ENCODE measurements around the gene VAV2.

The VAV2 gene

GRCh38 chr9:133774799-133775198, 217.3 kb downstream of the VAV2 start:
- TF ChIP-seq CTCF (IDR thresholded peaks at IDR 0.05; ENCODE audit: extremely low read depth, insufficient read depth, missing control alignments), result no peak
- in situ Hi-C loops (cut with MboI; ENCODE audit: low pct_unique_long_range_greater_than_20kb, low sequenced_read_pairs, unreplicated experiment), result no loop called here
- DNase-seq (ENCODE audit: low spot score), result no peak

GRCh38 chr9:133773889-133774655, 218.1 kb downstream of the VAV2 start:
- no peak for DNase-seq (ENCODE audit: low spot score)
- in situ Hi-C loops (cut with MboI; ENCODE audit: low pct_unique_long_range_greater_than_20kb, low sequenced_read_pairs, unreplicated experiment), result no loop called here
- no peak for TF ChIP-seq CTCF (IDR thresholded peaks at IDR 0.05; ENCODE audit: extremely low read depth, insufficient read depth, missing control alignments)

GRCh38 chr9:133772581-133772980, 219.5 kb downstream of the VAV2 start:
- no peak for DNase-seq (ENCODE audit: low spot score)
- in situ Hi-C loops (cut with MboI; ENCODE audit: low pct_unique_long_range_greater_than_20kb, low sequenced_read_pairs, unreplicated experiment), result no loop called here
- no peak for TF ChIP-seq CTCF (IDR thresholded peaks at IDR 0.05; ENCODE audit: extremely low read depth, insufficient read depth, missing control alignments)

- no peak for DNase-seq (ENCODE audit: low spot score)
- no peak for TF ChIP-seq CTCF (IDR thresholded peaks at IDR 0.05; ENCODE audit: extremely low read depth, insufficient read depth, missing control alignments)
- in situ Hi-C loops (cut with MboI; ENCODE audit: low pct_unique_long_range_greater_than_20kb, low sequenced_read_pairs, unreplicated experiment), result no loop called here
Measured at GRCh38 chr9:133771486-133772482, 220.3 kb downstream of the VAV2 start.

GRCh38 chr9:133770076-133770777, 221.9 kb downstream of the VAV2 start:
- no peak for TF ChIP-seq CTCF (IDR thresholded peaks at IDR 0.05; ENCODE audit: extremely low read depth, insufficient read depth, missing control alignments)
- no peak for DNase-seq (ENCODE audit: low spot score)
- in situ Hi-C loops (cut with MboI; ENCODE audit: low pct_unique_long_range_greater_than_20kb, low sequenced_read_pairs, unreplicated experiment), result no loop called here

- no peak for DNase-seq (ENCODE audit: low spot score)
- no peak for TF ChIP-seq CTCF (IDR thresholded peaks at IDR 0.05; ENCODE audit: extremely low read depth, insufficient read depth, missing control alignments)
- in situ Hi-C loops (cut with MboI; ENCODE audit: low pct_unique_long_range_greater_than_20kb, low sequenced_read_pairs, unreplicated experiment), result no loop called here
Measured at GRCh38 chr9:133769511-133770075, 222.5 kb downstream of the VAV2 start.

Measured in GM13977 (cell line).